IMR-90 (cell line): ENCODE results near the gene LDLRAD4. TPM values are rescaled to one million over a fixed set of nuclear protein-coding genes. Genes with fewer than 3 reads are reported as not detected.

Experiments
- ATAC-seq: fragments of 200-7000 bp; cut with Tn5 transposase; 2 replicates; pipeline ENCODE4 v1.9.1; 2020; ENCODE audit warnings: low read depth, mild to moderate bottlenecking, moderate library complexity
- BruUV-seq: library from RNA; stranded (reverse); fragments of 400-500 nt; replicated peaks from 2 replicates; lab custom pipeline; 2021; lab: Mats Ljungman, UMichigan
- CTCF ChIA-PET: fragments of 300-600 bp; formaldehyde crosslinking; extraction: SDS; loops from one replicate; lab custom pipeline; 2021; ENCODE audit warnings: antibody characterized with exemption; lab: Yijun Ruan, JAX
- POLR2A ChIA-PET: fragments of 300-600 bp; sonication (Branson Sonifier 250); formaldehyde crosslinking; loops from one replicate; lab custom pipeline; 2022; ENCODE audit warnings: antibody characterized with exemption; ENCODE audit not compliant: unreplicated experiment; lab: Charles Lee
- DNase-seq: peaks from one replicate; pipeline ENCODE4 v3.0.0; 2013
- H2AFZ ChIP-seq: replicated peaks from 2 replicates; pipeline ENCODE3; 2013; ENCODE audit warnings: low read length, mild to moderate bottlenecking; ENCODE audit not compliant: poor library complexity
- H2AK5ac ChIP-seq: 2 replicates; pipeline ENCODE4 v1.6.1; 2013; ENCODE audit warnings: low read depth, low read length, inconsistent platforms
- H2AK9ac ChIP-seq: replicated peaks from 2 replicates; pipeline ENCODE3; 2013; ENCODE audit warnings: mild to moderate bottlenecking, low read depth, low read length, moderate library complexity; ENCODE audit not compliant: poor library complexity
- H2BK120ac ChIP-seq: 2 replicates; pipeline ENCODE4 v1.6.1; 2013; ENCODE audit warnings: low read depth, low read length, inconsistent platforms
- H2BK15ac ChIP-seq: 3 replicates; pipeline ENCODE4 v1.6.1; 2013; ENCODE audit warnings: low read depth, low read length, inconsistent platforms
- H2BK20ac ChIP-seq: 2 replicates; pipeline ENCODE4 v1.6.1; 2013; ENCODE audit warnings: low read depth, mild to moderate bottlenecking, inconsistent platforms, low read length, moderate library complexity
- H2BK5ac ChIP-seq: 2 replicates; pipeline ENCODE4 v1.6.1; 2013; ENCODE audit warnings: mild to moderate bottlenecking, low read depth, low read length, inconsistent platforms; ENCODE audit not compliant: poor library complexity, severe bottlenecking
- H3K14ac ChIP-seq: replicated peaks from 2 replicates; pipeline ENCODE4 v1.6.1; 2013; ENCODE audit warnings: low read depth, low read length, inconsistent platforms
- H3K18ac ChIP-seq: 2 replicates; pipeline ENCODE4 v1.6.1; 2013; ENCODE audit warnings: low read depth, low read length, control low read depth
- H3K23ac ChIP-seq: 2 replicates; pipeline ENCODE4 v1.6.1; 2013; ENCODE audit warnings: low read depth, low read length, inconsistent platforms
- H3K27ac ChIP-seq: 2 replicates; pipeline ENCODE4 v1.5.1; 2013; ENCODE audit warnings: mild to moderate bottlenecking, control low read depth, low read length; ENCODE audit not compliant: insufficient read depth
- H3K27me3 ChIP-seq: 2 replicates; pipeline ENCODE4 v1.6.1; 2013; ENCODE audit warnings: low read length; ENCODE audit not compliant: control insufficient read depth, insufficient read depth
- H3K36me3 ChIP-seq: 2 replicates; pipeline ENCODE4 v1.6.1; 2013; ENCODE audit warnings: low read length, mixed read lengths; ENCODE audit not compliant: control insufficient read depth, insufficient read depth
- H3K4ac ChIP-seq: 2 replicates; pipeline ENCODE4 v1.6.1; 2013; ENCODE audit warnings: low read depth, low read length, inconsistent platforms
- H3K4me1 ChIP-seq: 2 replicates; pipeline ENCODE4 v1.6.1; 2013; ENCODE audit warnings: low read length, mixed read lengths; ENCODE audit not compliant: control insufficient read depth, insufficient read depth
- H3K4me2 ChIP-seq: 2 replicates; pipeline ENCODE4 v1.6.1; 2013; ENCODE audit warnings: low read depth, mild to moderate bottlenecking, control low read depth, low read length, moderate library complexity
- H3K4me3 ChIP-seq: 2 replicates; pipeline ENCODE4 v1.5.1; 2013; ENCODE audit warnings: low read depth, mild to moderate bottlenecking, control low read depth, low read length, moderate library complexity; ENCODE audit not compliant: insufficient read depth
- H3K56ac ChIP-seq: 2 replicates; pipeline ENCODE4 v1.6.1; 2013; ENCODE audit warnings: low read length, inconsistent platforms; ENCODE audit not compliant: insufficient read depth; ENCODE audit errors: extremely low read depth
- H3K79me1 ChIP-seq, 2 experiments: 2 replicates each; pipeline ENCODE4 v1.6.1; 2013; ENCODE audit warnings: low read length in 2 of 2, inconsistent platforms in 1 of 2, low read depth in 1 of 2
- H3K9ac ChIP-seq: 2 replicates; pipeline ENCODE4 v1.6.1; 2013; ENCODE audit warnings: low read depth, low read length, control low read depth
- H3K9me1 ChIP-seq: 2 replicates; pipeline ENCODE4 v1.6.1; 2013; ENCODE audit warnings: low read length, inconsistent platforms; ENCODE audit not compliant: insufficient read depth
- H3K9me3 ChIP-seq: 2 replicates; pipeline ENCODE4 v1.6.1; 2013; ENCODE audit warnings: low read length; ENCODE audit not compliant: control insufficient read depth, insufficient read depth
- H4K20me1 ChIP-seq: 2 replicates; pipeline ENCODE4 v1.6.1; 2013; ENCODE audit warnings: low read length, inconsistent platforms; ENCODE audit not compliant: insufficient read depth
- H4K5ac ChIP-seq: 2 replicates; pipeline ENCODE4 v1.6.1; 2013; ENCODE audit warnings: mild to moderate bottlenecking, low read depth, low read length, control low read depth
- H4K8ac ChIP-seq, 2 experiments: 2 replicates each; pipeline ENCODE4 v1.6.1; 2013; ENCODE audit warnings: low read depth in 2 of 2, low read length in 2 of 2, control low read depth in 1 of 2, inconsistent platforms in 1 of 2
- H4K91ac ChIP-seq: 2 replicates; pipeline ENCODE4 v1.6.1; 2013; ENCODE audit warnings: low read depth, low read length, inconsistent platforms; ENCODE audit not compliant: insufficient read depth
- BHLHE40 ChIP-seq: fragments of 150-350 bp; IDR thresholded peaks from 2 replicates; pipeline ENCODE4 v1.6.1; 2016; ENCODE audit warnings: mild to moderate bottlenecking, low read depth, low read length
- CEBPB ChIP-seq: IDR thresholded peaks from 2 replicates; pipeline ENCODE4 v1.6.1; 2012; ENCODE audit warnings: low read depth, low read length, improper control_type of control experiment
- CTCF ChIP-seq: conservative IDR thresholded peaks from 2 replicates; pipeline ENCODE4 v1.5.1; 2012; ENCODE audit warnings: mild to moderate bottlenecking, low read depth, low read length, improper control_type of control experiment
- FOS ChIP-seq: fragments of 150-350 bp; IDR thresholded peaks from 2 replicates; pipeline ENCODE4 v1.6.1; 2016; ENCODE audit warnings: low read depth, low read length
- MAZ ChIP-seq: IDR thresholded peaks from 2 replicates; pipeline ENCODE4 v1.6.1; 2012; ENCODE audit warnings: low read depth, mild to moderate bottlenecking, low read length, improper control_type of control experiment, moderate library complexity, borderline replicate concordance
- MXI1 ChIP-seq: IDR thresholded peaks from 2 replicates; pipeline ENCODE4 v1.6.1; 2012; ENCODE audit warnings: low read depth, mild to moderate bottlenecking, low read length, moderate library complexity, borderline replicate concordance
- SMC3 ChIP-seq: fragments of 150-350 bp; IDR thresholded peaks from 2 replicates; pipeline ENCODE4 v1.6.1; 2016; ENCODE audit warnings: low read depth, mild to moderate bottlenecking, antibody characterized with exemption, low read length, moderate library complexity
- USF2 ChIP-seq: fragments of 150-350 bp; IDR thresholded peaks from 2 replicates; pipeline ENCODE4 v1.6.1; 2017; ENCODE audit warnings: mild to moderate bottlenecking, antibody characterized with exemption, low read length, low read depth
- WGBS, 2 experiments: methylation state at CpG; one replicate each; pipeline versions ENCODE4 v1.1.5 to v1.1.7; 2013; ENCODE audit warnings: missing lambda C conversion rate in 2 of 2; ENCODE audit not compliant: insufficient read length in 1 of 2; ENCODE audit errors: extremely low coverage in 2 of 2; 5-methylcytosine and 5-hydroxymethylcytosine counted together
- dilution Hi-C: fragments of 300-500 bp; cut with HindIII; formaldehyde crosslinking; loops from one replicate; pipeline ENCODE4 v1.14.3; 2018; ENCODE audit warnings: low sequenced_read_pairs; ENCODE audit not compliant: unreplicated experiment
- in situ Hi-C: fragments of 300-500 bp; cut with MboI; formaldehyde crosslinking; loops from 3 replicates; pipeline ENCODE4 v1.14.3; 2019; ENCODE audit warnings: low sequenced_read_pairs, inconsistent platforms, mixed read lengths
- intact Hi-C: fragments of 100-400 bp; cut with micrococcal nuclease; formaldehyde crosslinking; loops from 2 replicates; pipeline ENCODE4 v1.10.0; 2022
- polyA plus RNA-seq, 3 experiments: library from polyadenylated mRNA; depleted of rRNA; stranded (reverse); fragments of >200 nt; gene quantifications; 2 replicates each; pipeline ENCODE4 v1.2.3, GENCODE V29; 2012; ENCODE audit warnings: low replicate concordance in 1 of 3
- total RNA-seq: library from RNA; depleted of rRNA; stranded (reverse); fragments of >200 nt; gene quantifications from 2 replicates; pipeline ENCODE4 v1.2.3, GENCODE V29; 2012

The LDLRAD4 gene
- total and polyA plus RNA-seq, 2 of the 4 experiments (the other 2 are of a cell fraction) = not detected

GRCh38 chr18:13235421-13235831, 16.9 kb downstream of the LDLRAD4 start:
- intact Hi-C loops (no loop called here), dilution Hi-C loops (no loop called here), in situ Hi-C loops (no loop called here)
- BruUV-seq = no TSS peak
- ChIA-PET CTCF (no interaction called here), POLR2A (no interaction called here)
- Histone ChIP-seq H4K20me1 (no peaks in the 10 kb centered on the region), H3K4me1 (no peaks in the 10 kb centered on the region), H2BK15ac (no peak overlapping the region), H2AFZ (no peak overlapping the region), H4K5ac (no peak overlapping the region), H3K23ac (no peak overlapping the region), H3K14ac (no peak overlapping the region), H3K9me1 (no peaks in the 10 kb centered on the region; the same call in 1 of the 2 replicates), H3K9ac (no peak overlapping the region), H3K56ac (no peak overlapping the region), H2AK5ac (no peak overlapping the region), H4K8ac (no peak overlapping the region), H2BK5ac (no peak overlapping the region), H3K36me3 (no peaks in the 10 kb centered on the region), H3K4me2 (no peak overlapping the region), H2AK9ac (no peak overlapping the region), H2BK120ac (no peak overlapping the region), H3K4ac (no peak overlapping the region), H3K9me3 (no peaks in the 10 kb centered on the region), H3K27ac (no peak overlapping the region), H4K91ac (no peak overlapping the region), H3K79me1 (no peaks in the 10 kb centered on the region), H2BK20ac (no peak overlapping the region), H3K18ac (no peak overlapping the region), H3K4me3 (no peak overlapping the region), H3K27me3 (peaks cover 17% of the 10 kb centered on the region)
- TF ChIP-seq CTCF (no peak), SMC3 (no peak), USF2 (no peak), MAZ (no peak), MXI1 (no peak), BHLHE40 (no peak), FOS (no peak), CEBPB (no peak)
- ATAC-seq (no peak), DNase-seq (no peak)
- no CpG with 5 or more reads among the region's 6 CpGs for WGBS, 2 experiments
